ENCODE results near the gene NDUFV1. TPM values are rescaled to one million over a fixed set of nuclear protein-coding genes. Genes with fewer than 3 reads are reported as not detected.

The NDUFV1 gene
- total and polyA plus RNA-seq, 3 donors from 2014 or later = 187 to 369 (median 312) TPM

GRCh38 chr11:67646535-67647336 is 40.0 kb downstream of the NDUFV1 start:
- intact Hi-C loops (cut with DNase I; ENCODE audit: low total_unique reads) = no loop called here
- no peak overlapping the region for H3K4me3 ChIP-seq
- no peaks in the 10 kb centered on the region for H3K36me3 ChIP-seq (ENCODE audit: low read depth, missing control alignments)
- 86 to 88% methylated on average over 6 to 24 of the region's 24 CpGs for WGBS, 2 donors
- no peaks in the 10 kb centered on the region for H3K4me1 ChIP-seq
- no peak overlapping the region for H3K27ac ChIP-seq
- DNase-seq = no peak
- H3K27me3 ChIP-seq = no peaks in the 10 kb centered on the region
- H3K9me3 ChIP-seq = no peaks in the 10 kb centered on the region
- no peak for TF ChIP-seq CTCF (IDR thresholded peaks at IDR 0.05)
- no peak for TF ChIP-seq POLR2A (IDR thresholded peaks at IDR 0.05)

DNA sequence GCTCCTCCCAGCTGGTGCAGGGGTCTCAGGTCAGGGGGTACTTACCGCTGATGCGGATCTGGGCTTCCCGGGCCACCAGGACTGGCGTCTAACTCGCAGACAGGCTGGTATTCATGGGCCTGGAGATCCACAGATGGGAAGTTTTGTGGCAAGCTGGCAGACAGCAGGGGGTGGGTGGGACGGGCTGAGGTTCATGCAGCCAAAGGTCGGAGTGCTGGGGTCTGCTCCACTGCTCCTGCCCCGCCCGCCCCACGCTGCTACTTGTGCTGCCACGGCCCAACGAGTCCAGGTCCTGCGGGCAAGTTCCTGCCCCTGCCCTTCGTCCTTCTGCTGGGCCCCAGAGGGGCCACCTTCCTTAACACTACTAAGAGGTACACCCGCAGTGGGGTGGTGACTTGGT is 40.7 kb downstream of the NDUFV1 start:
- no peaks in the 10 kb centered on the region for H3K9me3 ChIP-seq
- intact Hi-C loops (cut with DNase I; ENCODE audit: low total_unique reads) = no loop called here
- no peaks in the 10 kb centered on the region for H3K36me3 ChIP-seq (ENCODE audit: low read depth, missing control alignments)
- no peak overlapping the region for H3K27ac ChIP-seq
- no peak for DNase-seq
- no peak overlapping the region for H3K4me3 ChIP-seq
- H3K27me3 ChIP-seq = no peaks in the 10 kb centered on the region
- 76 to 84% methylated on average over 14 to 15 of the region's 15 CpGs for WGBS, 2 donors
- TF ChIP-seq CTCF (IDR thresholded peaks at IDR 0.05) (no peak), POLR2A (IDR thresholded peaks at IDR 0.05) (no peak)
- no peaks in the 10 kb centered on the region for H3K4me1 ChIP-seq

DNA sequence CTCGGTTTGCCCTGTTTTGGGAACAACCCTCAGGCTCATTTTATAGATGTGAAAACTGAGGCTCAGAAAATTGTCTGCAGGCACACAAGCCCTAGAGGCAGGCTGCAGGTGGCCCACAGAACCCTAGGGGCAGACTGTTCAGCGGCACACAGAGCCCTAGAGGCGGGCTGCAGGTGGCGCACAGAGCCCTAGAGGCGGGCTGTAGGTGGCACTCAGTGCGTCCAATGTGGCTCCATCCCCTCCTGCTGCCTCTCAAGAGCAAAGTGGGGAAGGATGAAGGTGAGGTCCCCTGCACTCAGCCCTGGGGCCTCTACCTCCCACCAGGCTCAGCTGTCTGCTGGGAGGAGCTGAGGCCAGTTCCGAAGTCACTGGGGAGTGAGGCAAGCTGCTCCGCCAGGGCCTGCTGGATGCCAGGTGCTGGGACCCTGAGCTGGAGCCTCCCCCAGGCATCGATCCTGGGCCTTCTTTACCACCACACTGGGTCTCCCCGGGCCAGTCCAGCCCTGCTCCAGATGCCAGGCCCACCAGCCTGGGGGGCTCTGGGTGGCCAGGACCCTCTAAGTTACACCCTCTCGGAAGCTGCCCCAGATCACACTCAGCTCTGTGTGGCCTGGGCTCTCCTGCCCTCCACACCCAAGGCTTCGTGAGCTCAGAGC is 41.5 kb downstream of the NDUFV1 start:
- no peaks in the 10 kb centered on the region for H3K36me3 ChIP-seq (ENCODE audit: low read depth, missing control alignments)
- TF ChIP-seq POLR2A (IDR thresholded peaks at IDR 0.05) = no peak
- no peak for TF ChIP-seq CTCF (IDR thresholded peaks at IDR 0.05)
- H3K4me3 ChIP-seq = no peak overlapping the region
- no peaks in the 10 kb centered on the region for H3K9me3 ChIP-seq
- no peak overlapping the region for H3K27ac ChIP-seq
- H3K27me3 ChIP-seq = no peaks in the 10 kb centered on the region
- no peaks in the 10 kb centered on the region for H3K4me1 ChIP-seq
- 73 to 78% methylated on average over 4 to 12 of the region's 12 CpGs for WGBS, 2 donors
- no peak for DNase-seq
- intact Hi-C loops (cut with DNase I; ENCODE audit: low total_unique reads) = no loop called here

DNA sequence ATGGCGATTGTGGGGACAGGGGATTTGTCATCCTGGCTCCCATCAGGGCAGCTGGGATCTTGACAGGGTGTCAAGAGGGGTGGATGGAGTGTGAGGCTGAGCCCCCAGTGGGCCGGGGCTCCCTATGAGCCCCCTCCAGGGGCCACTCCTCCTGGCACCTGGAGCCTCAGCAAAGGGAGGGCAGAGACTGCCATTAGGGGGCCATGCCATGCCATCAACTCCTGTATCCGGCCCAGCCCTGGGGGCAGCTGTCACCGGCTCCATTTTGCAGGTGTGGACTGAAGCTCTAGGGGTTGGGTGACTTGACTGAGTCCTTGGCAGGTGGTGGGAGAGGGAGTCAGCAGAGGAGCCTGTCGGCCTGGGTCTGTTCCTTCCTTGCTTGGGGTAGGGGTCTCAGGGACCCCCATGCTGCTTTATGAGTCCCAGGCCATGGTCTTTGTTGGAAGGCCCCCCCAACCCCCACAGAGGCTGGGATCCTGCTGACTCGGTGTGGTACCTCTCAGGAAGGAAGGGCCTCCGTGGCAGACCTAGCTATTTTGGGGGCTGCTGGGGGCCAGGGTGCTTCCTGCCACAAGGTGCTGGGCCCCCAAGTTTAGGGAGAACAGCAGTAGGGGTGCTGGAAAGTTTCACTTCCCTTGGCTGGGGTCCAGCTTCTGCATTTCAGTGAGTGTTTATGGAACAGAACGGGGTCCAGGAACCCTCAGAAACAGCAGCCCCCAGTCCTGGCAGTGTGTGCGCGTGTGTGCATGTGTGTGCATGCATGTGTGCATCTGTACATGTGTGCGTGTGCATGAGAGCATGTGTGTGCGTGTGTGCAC is 42.3 kb downstream of the NDUFV1 start:
- no peaks in the 10 kb centered on the region for H3K4me1 ChIP-seq
- no peaks in the 10 kb centered on the region for H3K36me3 ChIP-seq (ENCODE audit: low read depth, missing control alignments)
- H3K4me3 ChIP-seq = no peak overlapping the region
- H3K27ac ChIP-seq = no peak overlapping the region
- intact Hi-C loops (cut with DNase I; ENCODE audit: low total_unique reads) = no loop called here
- H3K27me3 ChIP-seq = no peaks in the 10 kb centered on the region
- 69 to 81% methylated on average over 8 to 12 of the region's 12 CpGs for whole genome bisulfite sequencing, 2 donors
- no peaks in the 10 kb centered on the region for H3K9me3 ChIP-seq
- DNase-seq = no peak
- TF ChIP-seq POLR2A (IDR thresholded peaks at IDR 0.05) (no peak), CTCF (IDR thresholded peaks at IDR 0.05) (no peak)

Measured in testis (tissue), 3 donors.